Erythroblast (primary cell): ENCODE data around the gene MKX.

ENCODE experiments used
- GATA1 ChIP-seq: IDR thresholded peaks from 2 replicates; pipeline ENCODE4 v1.6.1; 2011; ENCODE audit warnings: low read depth, mild to moderate bottlenecking, control low read depth, low read length, moderate library complexity
- POLR2A ChIP-seq: IDR thresholded peaks from 2 replicates; pipeline ENCODE4 v1.6.1; 2011; ENCODE audit warnings: mild to moderate bottlenecking, low read length

DNA sequence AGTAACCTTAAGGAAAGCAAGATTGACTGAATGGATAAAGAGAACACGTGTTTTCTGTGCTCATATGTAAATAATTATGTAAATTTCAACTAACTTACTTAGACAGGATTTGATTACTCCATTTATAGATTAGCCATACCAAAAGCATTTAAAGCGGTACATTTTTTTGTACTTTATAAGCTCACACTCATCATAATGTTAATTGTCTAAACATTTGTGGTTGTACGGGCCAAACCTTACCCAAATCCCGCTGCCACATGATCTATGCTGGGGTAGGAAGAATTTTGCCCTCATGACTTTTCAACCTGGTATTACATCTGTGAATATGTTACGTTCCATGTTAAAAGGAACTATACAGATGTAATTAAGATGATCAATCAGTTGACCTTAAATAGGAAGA is 29.1 kb downstream of the MKX start:
- TF ChIP-seq POLR2A: no peak
- no peak for TF ChIP-seq GATA1
